DND-41 (cell line): ENCODE measurements around the gene SYNE2.

Experiments
- EZH2 ChIP-seq: IDR thresholded peaks from 3 replicates; pipeline ENCODE4 v1.6.1; 2012; ENCODE audit warnings: borderline replicate concordance, low read depth, mild to moderate bottlenecking, moderate library complexity, low read length, inconsistent platforms; ENCODE audit not compliant: severe bottlenecking
- TF ChIP-seq, protein P1 (sequence below): IDR thresholded peaks from 2 replicates; pipeline ENCODE4 v1.5.1; 2012; ENCODE audit warnings: borderline replicate concordance, low read length, moderate library complexity, mild to moderate bottlenecking; ENCODE audit not compliant: poor library complexity, severe bottlenecking; ENCODE audit errors: extremely low read depth

DNA sequence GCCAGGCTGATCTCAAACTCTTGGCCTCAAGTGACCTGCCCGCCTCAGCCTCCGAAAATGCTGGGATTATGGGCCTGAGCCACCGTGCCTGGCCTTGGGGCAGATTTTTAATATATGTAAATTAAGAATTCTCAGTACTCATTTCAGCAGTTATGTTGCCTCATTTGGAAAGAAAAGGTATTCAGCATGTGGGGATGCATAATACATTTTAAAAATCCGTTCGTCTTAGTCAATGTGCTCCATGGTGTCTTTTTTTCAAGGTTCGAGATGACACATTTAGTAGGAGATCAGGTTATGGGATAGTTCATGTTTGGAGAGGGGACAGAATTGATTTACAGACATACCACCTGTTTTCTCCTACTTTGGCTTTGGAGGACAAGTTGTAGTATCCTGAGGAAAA, 10.2 kb downstream of the SYNE2 start:
- TF ChIP-seq, protein P1, sequence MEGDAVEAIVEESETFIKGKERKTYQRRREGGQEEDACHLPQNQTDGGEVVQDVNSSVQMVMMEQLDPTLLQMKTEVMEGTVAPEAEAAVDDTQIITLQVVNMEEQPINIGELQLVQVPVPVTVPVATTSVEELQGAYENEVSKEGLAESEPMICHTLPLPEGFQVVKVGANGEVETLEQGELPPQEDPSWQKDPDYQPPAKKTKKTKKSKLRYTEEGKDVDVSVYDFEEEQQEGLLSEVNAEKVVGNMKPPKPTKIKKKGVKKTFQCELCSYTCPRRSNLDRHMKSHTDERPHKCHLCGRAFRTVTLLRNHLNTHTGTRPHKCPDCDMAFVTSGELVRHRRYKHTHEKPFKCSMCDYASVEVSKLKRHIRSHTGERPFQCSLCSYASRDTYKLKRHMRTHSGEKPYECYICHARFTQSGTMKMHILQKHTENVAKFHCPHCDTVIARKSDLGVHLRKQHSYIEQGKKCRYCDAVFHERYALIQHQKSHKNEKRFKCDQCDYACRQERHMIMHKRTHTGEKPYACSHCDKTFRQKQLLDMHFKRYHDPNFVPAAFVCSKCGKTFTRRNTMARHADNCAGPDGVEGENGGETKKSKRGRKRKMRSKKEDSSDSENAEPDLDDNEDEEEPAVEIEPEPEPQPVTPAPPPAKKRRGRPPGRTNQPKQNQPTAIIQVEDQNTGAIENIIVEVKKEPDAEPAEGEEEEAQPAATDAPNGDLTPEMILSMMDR: no peak
- no peak for TF ChIP-seq EZH2
